CD8-positive, alpha-beta memory T cell (primary cell): ENCODE measurements around the gene ITPRID2. TPM values are rescaled to one million over a fixed set of nuclear protein-coding genes. Genes with fewer than 3 reads are reported as not detected.

Source experiments
- CTCF ChIA-PET: fragments of 350-600 bp; sonication (Branson Sonifier 250); formaldehyde crosslinking; loops from one replicate; lab custom pipeline; 2021; ENCODE audit warnings: antibody characterized with exemption; lab: Charles Lee
- POLR2A ChIA-PET: fragments of 350-600 bp; sonication (Branson Sonifier 250); formaldehyde crosslinking; loops from one replicate; lab custom pipeline; 2021; ENCODE audit warnings: antibody characterized with exemption; lab: Charles Lee
- DNase-seq, 5 donors: peaks; one replicate each; pipeline versions ENCODE4 v3.0.0 to v3.0.0-alpha.2; 2020 to 2022; ENCODE audit warnings: mixed read lengths in 1 of 5
- H3K27ac ChIP-seq: one replicate; pipeline ENCODE4 v1.7.0; 2013; ENCODE audit warnings: low read depth, mild to moderate bottlenecking, low read length, moderate library complexity
- H3K27me3 ChIP-seq: 2 replicates; pipeline ENCODE4 v1.7.0; 2013; ENCODE audit warnings: low read length, mild to moderate bottlenecking; ENCODE audit not compliant: insufficient read depth, poor library complexity, severe bottlenecking
- H3K36me3 ChIP-seq: 2 replicates; pipeline ENCODE4 v1.7.0; 2013; ENCODE audit warnings: mild to moderate bottlenecking, low read length, moderate library complexity; ENCODE audit not compliant: insufficient read depth
- H3K4me1 ChIP-seq: 2 replicates; pipeline ENCODE4 v1.7.0; 2013; ENCODE audit warnings: mild to moderate bottlenecking, low read length, moderate library complexity; ENCODE audit not compliant: insufficient read depth
- H3K4me3 ChIP-seq: 2 replicates; pipeline ENCODE4 v1.7.0; 2013; ENCODE audit warnings: mild to moderate bottlenecking, low read length
- H3K9me3 ChIP-seq: 2 replicates; pipeline ENCODE4 v1.7.0; 2013; ENCODE audit warnings: mild to moderate bottlenecking, low read length
- H3K27ac Mint-ChIP-seq, 8 donors: one replicate each; pipeline ENCODE4 v1.8.0; 2020 to 2021; ENCODE audit warnings: mixed read lengths in 8 of 8, mild to moderate bottlenecking in 6 of 8, inconsistent platforms in 3 of 8, moderate library complexity in 3 of 8
- H3K27me3 Mint-ChIP-seq, 2 donors: one replicate each; pipeline ENCODE4 v1.8.0; 2020 to 2021; ENCODE audit warnings: mixed read lengths in 2 of 2, mild to moderate bottlenecking in 1 of 2, moderate library complexity in 1 of 2
- H3K36me3 Mint-ChIP-seq, 3 donors: one replicate each; pipeline ENCODE4 v1.8.0; 2020 to 2021; ENCODE audit warnings: mixed read lengths in 3 of 3, inconsistent platforms in 1 of 3, mild to moderate bottlenecking in 1 of 3
- H3K4me1 Mint-ChIP-seq, 3 donors: one replicate each; pipeline ENCODE4 v1.8.0; 2020 to 2021; ENCODE audit warnings: mixed read lengths in 3 of 3, inconsistent platforms in 1 of 3, mild to moderate bottlenecking in 1 of 3
- H3K4me3 Mint-ChIP-seq, 7 donors: one replicate each; pipeline ENCODE4 v1.8.0; 2020 to 2021; ENCODE audit warnings: mixed read lengths in 7 of 7, mild to moderate bottlenecking in 6 of 7, moderate library complexity in 4 of 7, inconsistent platforms in 2 of 7
- H3K9me3 Mint-ChIP-seq, 5 donors: one replicate each; pipeline ENCODE4 v1.8.0; 2020 to 2022; ENCODE audit warnings: mixed read lengths in 5 of 5, mild to moderate bottlenecking in 3 of 5, moderate library complexity in 2 of 5, inconsistent platforms in 1 of 5
- polyA plus RNA-seq: library from polyadenylated mRNA; unstranded; fragments of 300-500 nt; fragmentation: Illumina TruSeq; gene quantifications from one replicate; pipeline ENCODE4 v1.2.3, GENCODE V29; 2021
- total RNA-seq, 2 experiments: library from RNA; stranded (reverse); gene quantifications; one replicate each; pipeline ENCODE4 v1.2.3, GENCODE V29; 2021

ITPRID2 gene
- total and polyA plus RNA-seq, 3 experiments from 2014 or later: 3.4 to 58.4 (median 51.8) TPM

DNA sequence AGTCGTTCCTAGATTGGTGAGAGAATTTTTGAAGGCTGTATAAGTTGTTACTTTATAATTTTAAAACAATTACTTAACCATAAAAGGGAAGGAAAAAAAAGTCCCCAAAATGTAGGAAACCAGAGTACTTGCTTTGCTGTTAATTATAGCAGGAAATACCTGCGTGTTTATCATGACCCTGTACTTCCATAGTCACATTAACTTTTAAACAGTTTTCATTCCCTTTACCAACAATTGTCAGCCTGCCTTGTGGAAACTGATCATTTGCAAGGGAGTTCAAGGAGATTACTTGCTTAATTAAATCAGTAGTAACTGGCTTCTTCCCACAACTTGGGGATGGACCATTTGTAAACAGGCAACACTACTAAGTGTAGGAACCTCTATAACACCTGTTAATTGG is 6.4 kb upstream of the ITPRID2 start:
- Histone ChIP-seq H3K4me1 (no peaks in the 10 kb centered on the region), H3K36me3 (no peaks in the 10 kb centered on the region), H3K4me3 (no peak overlapping the region), H3K9me3 (no peaks in the 10 kb centered on the region), H3K27me3 (peaks cover 1% of the 10 kb centered on the region), H3K27ac (no peak overlapping the region)
- Mint-ChIP-seq H3K4me1 (no peaks in the 10 kb centered on the region), H3K27me3 (peaks cover 20 to 72% of the 10 kb centered on the region in 2 donors), H3K4me3 (no peak overlapping the region), H3K9me3 (no peaks in the 10 kb centered on the region), H3K27ac (no peak overlapping the region), H3K36me3 (no peaks in the 10 kb centered on the region)
- ChIA-PET POLR2A (no interaction called here), CTCF (no interaction called here)
- DNase-seq: no peak

DNA sequence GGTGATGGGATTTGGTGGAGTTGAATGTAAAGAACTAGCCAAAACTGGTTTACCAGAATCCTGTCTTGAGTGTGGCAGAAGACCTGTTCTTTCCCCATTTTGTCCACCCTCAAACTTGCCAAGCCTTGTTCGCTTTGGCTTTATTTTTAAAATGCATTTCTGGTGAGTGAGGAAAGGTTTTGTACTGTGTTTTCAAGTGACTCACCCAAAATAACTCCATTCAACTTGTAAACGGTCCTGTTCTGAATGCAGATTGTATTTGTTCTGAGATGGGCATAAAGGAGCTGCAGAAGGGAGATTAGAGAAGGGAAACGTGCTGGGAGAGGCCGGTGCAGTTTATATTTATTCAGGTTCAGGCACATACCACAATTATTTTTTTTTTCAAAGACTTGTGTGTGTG is 5.3 kb upstream of the ITPRID2 start:
- ChIA-PET POLR2A (no interaction called here), CTCF (interaction anchor here (0.6 to 1.3 kb wide), 4 partner anchors 13 to 841 kb away, joined by 3 read pairs; no protein-coding TSS in a partner anchor)
- no peaks in the 10 kb centered on the region for H3K4me1 ChIP-seq
- DNase-seq: no peak
- Mint-ChIP-seq H3K36me3 (peaks cover 0 to under 1% (median 0%) of the 10 kb centered on the region in 3 donors), H3K4me1 (peaks cover 2 to 3% (median 3%) of the 10 kb centered on the region in 3 donors), H3K27me3 (peaks cover 20 to 76% of the 10 kb centered on the region in 2 donors), H3K9me3 (no peaks in the 10 kb centered on the region), H3K27ac (no peak overlapping the region), H3K4me3 (no peak overlapping the region)
- H3K36me3 ChIP-seq: no peaks in the 10 kb centered on the region
- no peaks in the 10 kb centered on the region for H3K9me3 ChIP-seq
- H3K27me3 ChIP-seq: no peaks in the 10 kb centered on the region
- no peak overlapping the region for H3K4me3 ChIP-seq
- no peak overlapping the region for H3K27ac ChIP-seq

DNA sequence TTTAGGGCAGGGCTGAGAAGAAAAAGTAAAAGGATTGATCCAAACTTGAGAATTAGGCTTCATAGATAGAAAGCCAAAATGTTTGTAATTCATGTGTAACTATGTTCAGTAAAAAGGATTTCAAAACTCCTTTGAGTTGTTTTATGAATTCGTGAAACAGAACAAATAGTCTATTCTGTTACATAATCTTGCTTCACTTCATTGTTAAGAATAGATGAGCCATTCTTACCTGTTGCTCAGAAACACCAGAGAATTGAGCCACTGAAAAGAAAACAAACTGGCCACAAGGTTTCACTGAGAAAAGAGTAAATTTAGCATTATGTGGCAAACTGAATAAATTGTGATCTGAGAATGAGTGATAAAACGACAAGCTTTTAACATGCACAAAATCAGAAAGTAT is 4.5 kb upstream of the ITPRID2 start:
- DNase-seq: no peak
- Mint-ChIP-seq H3K9me3 (no peaks in the 10 kb centered on the region), H3K4me1 (peaks cover 4 to 5% (median 5%) of the 10 kb centered on the region in 3 donors), H3K27ac (peak overlapping the region in 1 of 8 donors; percentile 17), H3K36me3 (peaks cover 0 to 4% (median 0%) of the 10 kb centered on the region in 3 donors), H3K4me3 (no peak overlapping the region), H3K27me3 (peaks cover 18 to 68% of the 10 kb centered on the region in 2 donors)
- Histone ChIP-seq H3K36me3 (no peaks in the 10 kb centered on the region), H3K27ac (no peak overlapping the region), H3K4me3 (no peak overlapping the region), H3K9me3 (no peaks in the 10 kb centered on the region), H3K27me3 (no peaks in the 10 kb centered on the region), H3K4me1 (no peaks in the 10 kb centered on the region)
- POLR2A ChIA-PET: no interaction called here
- CTCF ChIA-PET: interaction anchor here (0.9 to 1.3 kb wide), 2 partner anchors 12 to 18 kb away, joined by 3 read pairs; no protein-coding TSS in a partner anchor

DNA sequence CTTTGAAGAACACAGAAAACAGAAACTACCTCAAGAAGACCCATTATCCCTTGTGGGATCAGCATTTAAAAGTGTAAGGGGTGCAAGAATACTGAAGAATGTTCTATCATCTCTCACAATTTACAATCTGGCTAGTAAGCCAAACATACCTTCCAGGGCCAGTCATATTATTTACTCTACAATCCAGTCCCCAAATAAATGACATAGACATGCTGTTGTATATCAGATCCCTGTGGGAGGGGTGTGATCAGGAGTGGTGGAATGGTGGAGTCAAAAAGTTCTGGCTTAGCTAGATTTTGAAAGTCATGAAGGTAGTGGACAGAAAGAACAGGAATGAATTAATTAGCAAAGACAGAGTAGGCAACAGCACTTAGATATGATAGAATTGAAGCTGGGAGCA is 1.8 kb upstream of the ITPRID2 start:
- Mint-ChIP-seq H3K4me1 (peaks cover 22 to 32% (median 31%) of the 10 kb centered on the region in 3 donors), H3K9me3 (no peaks in the 10 kb centered on the region), H3K27me3 (peaks cover 13 to 49% of the 10 kb centered on the region in 2 donors), H3K4me3 (peak overlapping the region in 5 of 7 donors; percentile 15 to 62 (median 27)), H3K27ac (peak overlapping the region in 2 of 8 donors; percentile 6 to 23), H3K36me3 (peaks cover 0 to 12% (median 0%) of the 10 kb centered on the region in 3 donors)
- ChIA-PET CTCF (no interaction called here), POLR2A (no interaction called here)
- no peaks in the 10 kb centered on the region for H3K36me3 ChIP-seq
- H3K27ac ChIP-seq: no peak overlapping the region
- H3K9me3 ChIP-seq: no peaks in the 10 kb centered on the region
- no peaks in the 10 kb centered on the region for H3K27me3 ChIP-seq
- DNase-seq: no peak
- H3K4me1 ChIP-seq: peaks cover 10% of the 10 kb centered on the region
- H3K4me3 ChIP-seq: no peak overlapping the region

DNA sequence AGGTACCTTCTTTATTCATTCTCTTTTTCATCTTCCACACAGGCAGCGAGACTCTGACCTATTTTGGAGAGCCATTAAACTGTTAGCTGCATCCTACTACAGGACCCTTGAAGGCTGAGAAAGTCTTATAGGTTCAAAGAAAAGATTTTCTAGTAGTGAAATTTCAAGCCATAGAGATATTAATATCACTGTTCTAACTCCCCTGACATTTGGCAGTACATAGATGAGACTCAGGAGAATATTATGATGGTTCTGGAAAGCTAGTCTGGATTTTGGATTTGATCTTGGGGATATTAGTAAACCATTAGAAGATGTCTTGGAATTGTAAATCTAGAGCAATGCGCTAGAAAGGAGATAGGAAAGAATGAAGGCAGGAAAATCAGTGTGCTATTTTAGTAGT is 1.3 kb upstream of the ITPRID2 start:
- H3K4me1 ChIP-seq: peaks cover 10% of the 10 kb centered on the region
- no peaks in the 10 kb centered on the region for H3K27me3 ChIP-seq
- POLR2A ChIA-PET: no interaction called here
- CTCF ChIA-PET: interaction anchor here (0.9 to 3.1 kb wide), 2 partner anchors 11 to 14 kb away, joined by 3 to 12 read pairs; no protein-coding TSS in a partner anchor
- Mint-ChIP-seq H3K27me3 (peaks cover 13 to 46% of the 10 kb centered on the region in 2 donors), H3K9me3 (no peaks in the 10 kb centered on the region), H3K36me3 (peaks cover 0 to 12% (median 0%) of the 10 kb centered on the region in 3 donors), H3K4me1 (peaks cover 22 to 33% (median 31%) of the 10 kb centered on the region in 3 donors), H3K27ac (peak overlapping the region in 1 of 8 donors; percentile 6), H3K4me3 (peak overlapping the region in 6 of 7 donors; percentile 1 to 62 (median 24))
- H3K4me3 ChIP-seq: no peak overlapping the region
- no peaks in the 10 kb centered on the region for H3K36me3 ChIP-seq
- DNase-seq: no peak
- H3K9me3 ChIP-seq: no peaks in the 10 kb centered on the region
- no peak overlapping the region for H3K27ac ChIP-seq

DNA sequence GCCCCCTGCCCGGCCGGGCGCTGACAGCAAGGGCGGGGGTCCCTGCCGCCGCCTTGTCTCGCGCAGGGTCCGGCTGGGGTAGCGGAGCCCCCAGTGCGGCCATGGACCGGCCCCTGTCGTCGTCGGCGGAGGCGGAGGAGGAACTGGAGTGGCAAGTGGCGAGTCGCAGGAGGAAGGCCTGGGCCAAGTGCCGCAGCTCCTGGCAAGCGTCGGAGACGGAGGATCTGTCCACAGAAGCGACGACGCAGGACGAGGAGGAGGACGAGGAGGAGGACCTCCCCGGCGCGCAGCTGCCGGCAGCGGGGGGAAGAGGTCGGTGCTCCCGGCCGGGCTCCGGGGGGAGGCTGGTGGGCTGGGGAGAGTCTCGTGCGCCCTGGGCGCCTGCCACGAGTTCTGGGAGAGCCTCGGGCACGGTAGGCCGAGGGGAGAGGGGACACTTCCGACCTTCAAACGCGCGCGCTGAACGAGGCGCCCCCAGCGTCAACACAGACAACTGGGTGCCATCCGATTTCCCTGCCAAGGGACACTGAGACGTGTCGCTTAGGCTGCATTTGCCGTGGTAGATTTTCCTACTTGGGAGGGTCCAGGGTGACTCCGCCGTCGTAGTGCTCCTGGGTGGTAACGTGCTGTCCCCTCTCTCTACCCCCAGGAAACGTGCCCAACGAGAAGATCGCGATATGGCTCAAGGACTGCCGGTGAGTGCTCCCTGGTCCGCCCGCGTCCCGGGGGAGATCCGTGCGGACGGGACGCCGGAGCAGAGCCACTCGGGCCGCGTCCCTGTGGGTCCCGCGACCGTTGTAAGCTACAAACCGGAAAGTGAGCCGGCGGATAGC is 652 bp downstream of the ITPRID2 start:
- Mint-ChIP-seq H3K36me3 (peaks cover 0 to 17% (median 3%) of the 10 kb centered on the region in 3 donors), H3K4me1 (peaks cover 31 to 49% (median 44%) of the 10 kb centered on the region in 3 donors), H3K9me3 (no peaks in the 10 kb centered on the region), H3K4me3 (peak overlapping the region; percentile 91 to 96 (median 94)), H3K27ac (peak overlapping the region; percentile 63 to 92 (median 88)), H3K27me3 (peaks cover 5 to 28% of the 10 kb centered on the region in 2 donors)
- Histone ChIP-seq H3K36me3 (no peaks in the 10 kb centered on the region), H3K27ac (peak overlapping the region; percentile 62), H3K27me3 (no peaks in the 10 kb centered on the region), H3K4me1 (peaks cover 10% of the 10 kb centered on the region), H3K9me3 (no peaks in the 10 kb centered on the region), H3K4me3 (peak overlapping the region; percentile 82)
- ChIA-PET POLR2A (no interaction called here), CTCF (interaction anchor here (2.0 to 3.1 kb wide), 2 partner anchors 9 kb away, joined by 5 to 12 read pairs; no protein-coding TSS in a partner anchor)
- peak; percentile 32 to 75 (median 57) for DNase-seq

DNA sequence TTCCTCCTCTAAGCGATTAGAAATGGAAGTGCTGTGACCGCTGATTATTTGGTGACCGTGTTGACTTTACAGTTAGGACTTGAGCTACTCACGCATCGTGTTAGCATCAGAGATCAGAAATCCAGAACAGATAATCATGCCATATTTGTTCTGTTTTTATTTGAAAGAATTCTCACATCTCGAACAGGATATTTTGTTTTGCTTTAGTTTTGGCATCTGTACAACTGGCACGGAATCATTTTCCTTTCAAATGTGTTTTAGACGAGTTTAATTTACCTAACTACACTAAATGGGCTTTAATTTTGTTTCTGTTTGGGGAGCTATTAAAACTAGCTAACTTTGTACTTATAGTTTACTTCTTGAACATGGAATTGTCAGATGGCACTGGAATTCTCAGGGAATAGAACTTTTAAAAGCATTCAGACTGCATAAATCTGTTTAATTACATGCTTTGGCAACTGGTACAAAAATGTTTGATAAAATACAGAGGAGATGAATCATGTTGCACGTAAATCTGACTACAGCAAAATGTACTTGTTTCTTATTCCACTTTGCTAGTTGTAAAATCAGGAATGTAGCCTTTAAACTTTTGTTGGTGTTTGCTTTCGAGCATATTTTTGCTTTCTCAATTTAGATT is 1.4 kb downstream of the ITPRID2 start:
- no peak for DNase-seq
- Mint-ChIP-seq H3K27me3 (peaks cover 5 to 23% of the 10 kb centered on the region in 2 donors), H3K36me3 (peaks cover 0 to 17% (median 3%) of the 10 kb centered on the region in 3 donors), H3K4me1 (peaks cover 31 to 49% (median 44%) of the 10 kb centered on the region in 3 donors), H3K27ac (peak overlapping the region in 6 of 8 donors; percentile 63 to 91 (median 88)), H3K9me3 (no peaks in the 10 kb centered on the region), H3K4me3 (peak overlapping the region; percentile 91 to 96 (median 94))
- Histone ChIP-seq H3K9me3 (no peaks in the 10 kb centered on the region), H3K27ac (peak overlapping the region; percentile 62), H3K27me3 (no peaks in the 10 kb centered on the region), H3K36me3 (no peaks in the 10 kb centered on the region), H3K4me3 (peak overlapping the region; percentile 82), H3K4me1 (peaks cover 10% of the 10 kb centered on the region)
- CTCF ChIA-PET: interaction anchor here (2.0 to 3.1 kb wide), 2 partner anchors 8 to 10 kb away, joined by 5 to 12 read pairs; no protein-coding TSS in a partner anchor
- POLR2A ChIA-PET: no interaction called here
